ENCODE data around the gene CD200R1. TPM values are rescaled to one million over a fixed set of nuclear protein-coding genes. Genes with fewer than 3 reads are reported as not detected.
"Not testable (repeated sequence)": the region's sequence is repeated elsewhere in the genome, so short reads cannot be mapped to it uniquely, and the experiment has no call there.

Gene CD200R1
- total RNA-seq, 2 donors from 2014 or later = 2.6 to 3.2 TPM

GRCh38 chr3:112948346-112948838, 26.5 kb downstream of the CD200R1 start:
- ATAC-seq (ENCODE audit: insufficient number of reproducible peaks, low FRiP score, low read depth) (no peak), DNase-seq (ENCODE audit: low spot score) (no peak)
- no peaks in the 10 kb centered on the region for H3K36me3 ChIP-seq
- no peak overlapping the region for H3K4me3 ChIP-seq
- no peak for TF ChIP-seq CTCF (IDR thresholded peaks at IDR 0.05)
- no peaks in the 10 kb centered on the region for H3K4me1 ChIP-seq (ENCODE audit: control insufficient read depth in 1 of 2, low read depth in 2 of 2)
- no peaks in the 10 kb centered on the region for H3K9me3 ChIP-seq
- no peaks in the 10 kb centered on the region for H3K27me3 ChIP-seq (replicated peaks; ENCODE audit: insufficient read depth)
- H3K27ac ChIP-seq = no peak overlapping the region

GRCh38 chr3:112931736-112932521, 43.0 kb downstream of the CD200R1 start:
- H3K27ac ChIP-seq = no peak overlapping the region
- no peaks in the 10 kb centered on the region for H3K4me1 ChIP-seq (ENCODE audit: control insufficient read depth in 1 of 2, low read depth in 2 of 2)
- TF ChIP-seq CTCF (IDR thresholded peaks at IDR 0.05) = no peak
- no peaks in the 10 kb centered on the region for H3K36me3 ChIP-seq
- no peak for DNase-seq (ENCODE audit: low spot score)
- no peaks in the 10 kb centered on the region for H3K9me3 ChIP-seq
- no peak for ATAC-seq (ENCODE audit: insufficient number of reproducible peaks, low FRiP score, low read depth)
- H3K27me3 ChIP-seq (replicated peaks; ENCODE audit: insufficient read depth) = no peaks in the 10 kb centered on the region
- H3K4me3 ChIP-seq = no peak overlapping the region

- no peak for ATAC-seq (ENCODE audit: insufficient number of reproducible peaks, low FRiP score, low read depth)
These were observed 44.1 kb downstream of the CD200R1 start for GRCh38 chr3:112930771-112931170.

GRCh38 chr3:112925969-112926368, 48.9 kb downstream of the CD200R1 start:
- no peak for TF ChIP-seq CTCF (IDR thresholded peaks at IDR 0.05)

More at GRCh38 chr3:112930771-112931170, 44.1 kb downstream of the CD200R1 start:
- no peak for DNase-seq (ENCODE audit: low spot score)
- Histone ChIP-seq H3K4me3 (no peak overlapping the region), H3K36me3 (no peaks in the 10 kb centered on the region), H3K27ac (no peak overlapping the region), H3K4me1 (ENCODE audit: control insufficient read depth in 1 of 2, low read depth in 2 of 2) (no peaks in the 10 kb centered on the region), H3K27me3 (replicated peaks; ENCODE audit: insufficient read depth) (no peaks in the 10 kb centered on the region), H3K9me3 (no peaks in the 10 kb centered on the region)
- TF ChIP-seq CTCF (IDR thresholded peaks at IDR 0.05) = no peak

GRCh38 chr3:112925560-112925959, 49.3 kb downstream of the CD200R1 start:
- no peaks in the 10 kb centered on the region for H3K27me3 ChIP-seq (replicated peaks; ENCODE audit: insufficient read depth)
- no peaks in the 10 kb centered on the region for H3K36me3 ChIP-seq
- no peak overlapping the region for H3K27ac ChIP-seq
- no peak overlapping the region for H3K4me3 ChIP-seq
- DNase-seq (ENCODE audit: low spot score) (no peak), ATAC-seq (ENCODE audit: insufficient number of reproducible peaks, low FRiP score, low read depth) (no peak)
- H3K4me1 ChIP-seq (ENCODE audit: control insufficient read depth in 1 of 2, low read depth in 2 of 2) = no peaks in the 10 kb centered on the region
- H3K9me3 ChIP-seq = no peaks in the 10 kb centered on the region
- TF ChIP-seq CTCF (IDR thresholded peaks at IDR 0.05) = no peak

More at GRCh38 chr3:112925969-112926368, 48.9 kb downstream of the CD200R1 start:
- Histone ChIP-seq H3K9me3 (no peaks in the 10 kb centered on the region), H3K4me1 (ENCODE audit: control insufficient read depth in 1 of 2, low read depth in 2 of 2) (no peaks in the 10 kb centered on the region), H3K36me3 (no peaks in the 10 kb centered on the region), H3K27ac (no peak overlapping the region), H3K4me3 (no peak overlapping the region), H3K27me3 (replicated peaks; ENCODE audit: insufficient read depth) (no peaks in the 10 kb centered on the region)
- ATAC-seq (ENCODE audit: insufficient number of reproducible peaks, low FRiP score, low read depth) = no peak
- DNase-seq (ENCODE audit: low spot score) = no peak

GRCh38 chr3:112919541-112919940, 55.4 kb downstream of the CD200R1 start:
- H3K4me1 ChIP-seq (ENCODE audit: control insufficient read depth in 1 of 2, low read depth in 2 of 2); H3K27me3 ChIP-seq (replicated peaks; ENCODE audit: insufficient read depth); DNase-seq (ENCODE audit: low spot score); H3K27ac ChIP-seq; ATAC-seq (ENCODE audit: insufficient number of reproducible peaks, low FRiP score, low read depth); H3K36me3 ChIP-seq; H3K4me3 ChIP-seq: not testable (repeated sequence)
- peaks cover 14% of the 10 kb centered on the region for H3K9me3 ChIP-seq

Measured in thoracic aorta (tissue), 2 donors.